A549 (cell line): Measurements from ENCODE around the gene COMT. TPM values are rescaled to one million over a fixed set of nuclear protein-coding genes. Genes with fewer than 3 reads are reported as not detected.

Experiments
- ATAC-seq, 2 experiments: fragments of 200-7000 bp in 1 of 2; fragments of >200 bp in 1 of 2; cut with Nextera tagmentation in 1 of 2; cut with Tn5 transposase in 1 of 2; 3 replicates each; pipeline versions ENCODE4 v1.8.0 to v1.9.1; 2018 to 2020; ENCODE audit warnings: mild to moderate bottlenecking in 1 of 2, moderate library complexity in 1 of 2
- CTCF ChIA-PET: fragments of 300-600 bp; sonication (Branson Sonifier 250); formaldehyde crosslinking; extraction: SDS; loops from one replicate; lab custom pipeline; 2021; ENCODE audit warnings: antibody characterized with exemption, inconsistent platforms; lab: Yijun Ruan, JAX
- POLR2A ChIA-PET: fragments of 350-600 bp; formaldehyde crosslinking; extraction: SDS; loops from one replicate; lab custom pipeline; 2021; ENCODE audit warnings: antibody characterized with exemption, inconsistent platforms; lab: Yijun Ruan, JAX
- DNase-seq, 2 experiments: peaks; one replicate each; pipeline versions ENCODE4 v3.0.0 to v3.0.0-alpha.2; 2011 to 2016; ENCODE audit warnings: low read depth in 1 of 2, low spot score in 1 of 2
- FAIRE-seq: peaks from 2 replicates; lab custom pipeline; 2011; peaks lifted over from hg19 to GRCh38; lab: Jason Lieb, UNC
- H3K27ac ChIP-seq, 2 experiments: fragments of >200 bp; sonication (Bioruptor Twin); formaldehyde crosslinking; 3 replicates each; pipeline ENCODE4 v1.5.1; 2016 to 2017
- H3K4me1 ChIP-seq: fragments of >200 bp; sonication (Bioruptor Twin); formaldehyde crosslinking; 3 replicates; pipeline ENCODE4 v1.6.1; 2016
- H3K4me2 ChIP-seq: fragments of >200 bp; sonication (Bioruptor Twin); formaldehyde crosslinking; 3 replicates; pipeline ENCODE4 v1.6.1; 2016
- H3K4me3 ChIP-seq: fragments of >200 bp; sonication (Bioruptor Twin); formaldehyde crosslinking; 3 replicates; pipeline ENCODE4 v1.5.1; 2016
- H3K9me3 ChIP-seq: fragments of >200 bp; sonication (Bioruptor Twin); formaldehyde crosslinking; 3 replicates; pipeline ENCODE4 v1.6.1; 2016
- BCL3 ChIP-seq: fragments of >200 bp; sonication (Bioruptor Twin); formaldehyde crosslinking; IDR thresholded peaks from 3 replicates; pipeline ENCODE4 v1.6.1; 2016
- CHD4 ChIP-seq: fragments of 200-600 bp; sonication (generic); IDR thresholded peaks from 2 replicates; pipeline ENCODE4 v1.6.1; 2016; ENCODE audit warnings: antibody characterized with exemption, mild to moderate bottlenecking, borderline replicate concordance
- E2F6 ChIP-seq: IDR thresholded peaks from 2 replicates; pipeline ENCODE4 v1.6.1; 2012; ENCODE audit warnings: low read depth, borderline replicate concordance
- EHF ChIP-seq: fragments of 250-450 bp; sonication (Bioruptor Pico); IDR thresholded peaks from 2 replicates; pipeline ENCODE4 v1.5.0; 2020; ENCODE audit warnings: mild to moderate bottlenecking
- EHMT2 ChIP-seq: fragments of 200-600 bp; sonication (generic); IDR thresholded peaks from 2 replicates; pipeline ENCODE4 v1.6.1; 2016; ENCODE audit warnings: antibody characterized with exemption, low read depth, mild to moderate bottlenecking, moderate library complexity
- ELK1 ChIP-seq: fragments of 150-350 bp; IDR thresholded peaks from 2 replicates; pipeline ENCODE4 v1.6.1; 2014; ENCODE audit warnings: low read depth, mild to moderate bottlenecking, low read length
- FOXS1 ChIP-seq: fragments of 250-450 bp; sonication (Bioruptor Pico); IDR thresholded peaks from 2 replicates; pipeline ENCODE4 v1.5.0; 2020; ENCODE audit warnings: mild to moderate bottlenecking, moderate library complexity
- HEYL ChIP-seq: fragments of 250-450 bp; sonication (Bioruptor Pico); IDR thresholded peaks from 2 replicates; pipeline ENCODE4 v1.8.0; 2021; ENCODE audit warnings: mild to moderate bottlenecking, moderate library complexity
- JUN ChIP-seq, 2 experiments: fragments of >200 bp; sonication (Bioruptor Twin); formaldehyde crosslinking; IDR thresholded peaks; 2 replicates in 1 of 2; 3 replicates in 1 of 2; pipeline ENCODE4 v1.6.1; 2016 to 2017
- KDM5A ChIP-seq: fragments of 200-600 bp; sonication (generic); IDR thresholded peaks from 2 replicates; pipeline ENCODE4 v1.6.1; 2016; ENCODE audit warnings: antibody characterized with exemption, mild to moderate bottlenecking
- MAFK ChIP-seq: fragments of 450-650 bp; IDR thresholded peaks from 2 replicates; pipeline ENCODE4 v1.6.1; 2014; ENCODE audit not compliant: partially characterized antibody
- MAX ChIP-seq: IDR thresholded peaks from 2 replicates; pipeline ENCODE4 v1.6.1; 2012
- NPAS2 ChIP-seq: fragments of 250-450 bp; sonication (Bioruptor Pico); IDR thresholded peaks from 2 replicates; pipeline ENCODE4 v1.8.0; 2022; ENCODE audit warnings: mild to moderate bottlenecking, moderate library complexity, borderline replicate concordance
- PBX3 ChIP-seq: IDR thresholded peaks from 2 replicates; pipeline ENCODE4 v1.6.1; 2012
- RAD21 ChIP-seq, 2 experiments: fragments of >200 bp in 1 of 2; sonication (Bioruptor Twin) in 1 of 2; formaldehyde crosslinking in 1 of 2; IDR thresholded peaks in 1 of 2; conservative IDR thresholded peaks in 1 of 2; 2 replicates in 1 of 2; 3 replicates in 1 of 2; pipeline ENCODE4 v1.6.1; 2012 to 2018; ENCODE audit warnings: inconsistent platforms in 1 of 2
- RARB ChIP-seq: fragments of 250-450 bp; sonication (Bioruptor Pico); IDR thresholded peaks from 2 replicates; pipeline ENCODE4 v1.8.0; 2021; ENCODE audit warnings: mild to moderate bottlenecking, moderate library complexity
- RCOR1 ChIP-seq: fragments of 150-350 bp; IDR thresholded peaks from 2 replicates; pipeline ENCODE4 v1.6.1; 2014; ENCODE audit warnings: antibody characterized with exemption, low read length, low read depth
- RFX5 ChIP-seq: fragments of 450-650 bp; IDR thresholded peaks from 2 replicates; pipeline ENCODE4 v1.7.1; 2014; ENCODE audit warnings: antibody characterized with exemption, mild to moderate bottlenecking, moderate library complexity
- SMC3 ChIP-seq: fragments of >200 bp; sonication (Bioruptor Twin); formaldehyde crosslinking; IDR thresholded peaks from 3 replicates; pipeline ENCODE4 v1.6.1; 2018; ENCODE audit warnings: inconsistent platforms
- TP53 ChIP-seq: fragments of 250-450 bp; sonication (Bioruptor Pico); IDR thresholded peaks from 2 replicates; pipeline ENCODE4 v1.5.0; 2021; ENCODE audit warnings: mild to moderate bottlenecking, moderate library complexity
- ZFP36 ChIP-seq: fragments of 450-650 bp; IDR thresholded peaks from 2 replicates; pipeline ENCODE4 v1.6.1; 2014; ENCODE audit warnings: borderline replicate concordance; ENCODE audit not compliant: partially characterized antibody
- ZNF302 ChIP-seq: fragments of 250-450 bp; sonication (Bioruptor Pico); IDR thresholded peaks from 2 replicates; pipeline ENCODE4 v1.9.0; 2021; ENCODE audit warnings: inconsistent platforms, mild to moderate bottlenecking, moderate library complexity
- WGBS: methylation state at CpG from one replicate; pipeline ENCODE4 v1.1.6; 2017; ENCODE audit errors: missing lambda C conversion rate; 5-methylcytosine and 5-hydroxymethylcytosine counted together
- polyA plus RNA-seq, 4 experiments: library from polyadenylated mRNA; depleted of rRNA in 3 of 4; stranded (reverse); fragments of >200 nt; fragmentation: RNase III in 1 of 4; extraction: RNeasy Plus Mini Kit Qiagen cat#74134 plus additional on column Dnase treatment in 1 of 4; gene quantifications; 2 replicates in 3 of 4; 3 replicates in 1 of 4; pipeline ENCODE4 v1.2.3, GENCODE V29; 2011 to 2017

The COMT gene
- polyA plus RNA-seq, 2 of the 4 experiments (the other 2 are of a cell fraction): 72.3 to 125 TPM

- TF ChIP-seq JUN (IDR thresholded peaks at IDR 0.05): no peak
Measured at GRCh38 chr22:19976671-19977070, 35.1 kb downstream of the COMT start (continued).

GRCh38 chr22:19977296-19978243 lies 36.0 kb downstream of the COMT start:
- peaks cover 5% of the 10 kb centered on the region; the same call in 1 of the 3 replicates for H3K4me1 ChIP-seq
- ChIA-PET POLR2A (no interaction called here), CTCF (interaction anchor here (1.1 to 2.0 kb wide), 2 partner anchors 10 to 36 kb away, joined by 3 to 8 read pairs; no protein-coding TSS in a partner anchor)
- H3K9me3 ChIP-seq: no peaks in the 10 kb centered on the region
- FAIRE-seq (no peak), ATAC-seq (no peak), DNase-seq (no peak)
- 75% methylated on average over 9 of the region's 32 CpGs for WGBS
- H3K27ac ChIP-seq: no peak overlapping the region
- TF ChIP-seq CHD4: no peak
- no peak for TF ChIP-seq EHMT2
- no peak for TF ChIP-seq ZFP36
- no peak overlapping the region for H3K4me2 ChIP-seq
- H3K4me3 ChIP-seq: no peak overlapping the region

GRCh38 chr22:19978748-19979147 lies 37.2 kb downstream of the COMT start:
- H3K27ac ChIP-seq: no peak overlapping the region
- no peak for FAIRE-seq
- WGBS: 85% methylated on average over 6 of the region's 17 CpGs
- no peaks in the 10 kb centered on the region for H3K9me3 ChIP-seq
- no peak overlapping the region for H3K4me2 ChIP-seq
- ATAC-seq: no peak
- TF ChIP-seq SMC3: no peak
- TF ChIP-seq PBX3: no peak
- no peak for TF ChIP-seq HEYL
- no peak for TF ChIP-seq NPAS2 (CRISPR knock-in tag)
- no peak for TF ChIP-seq E2F6
- TF ChIP-seq MAFK: no peak
- TF ChIP-seq ZNF302 (CRISPR knock-in tag): no peak
- no peak for TF ChIP-seq MAX
- TF ChIP-seq BCL3: no peak
- TF ChIP-seq RFX5: no peak
- TF ChIP-seq TP53 (CRISPR knock-in tag): no peak
- no peak for TF ChIP-seq ELK1
- no peak for TF ChIP-seq RAD21 (conservative IDR thresholded peaks at IDR 0.05 in 1 of 2, IDR thresholded peaks at IDR 0.05 in 1 of 2)
- no peak for TF ChIP-seq FOXS1 (CRISPR knock-in tag)
- TF ChIP-seq EHF (CRISPR knock-in tag): no peak
- no peak for TF ChIP-seq KDM5A
- TF ChIP-seq RCOR1: no peak
- no peak for TF ChIP-seq RARB (CRISPR knock-in tag)
- DNase-seq: no peak
- ChIA-PET POLR2A (interaction anchor here (0.6 kb wide), 1 partner anchor 124 kb away, joined by 6 read pairs; no protein-coding TSS in a partner anchor), CTCF (interaction anchor here (0.7 to 2.0 kb wide), 3 partner anchors 9 to 35 kb away, joined by 3 to 8 read pairs (median 4); no protein-coding TSS in a partner anchor)
- H3K4me1 ChIP-seq: peaks cover 8% of the 10 kb centered on the region
- H3K4me3 ChIP-seq: no peak overlapping the region
